ENCODE measurements around the gene RFK. TPM values are rescaled to one million over a fixed set of nuclear protein-coding genes. Genes with fewer than 3 reads are reported as not detected.
"Not testable (repeated sequence)": the region's sequence is repeated elsewhere in the genome, so short reads cannot be mapped to it uniquely, and the experiment has no call there.

The RFK gene
- total RNA-seq, 1 donor from 2014 or later: 16.6 TPM

DNA sequence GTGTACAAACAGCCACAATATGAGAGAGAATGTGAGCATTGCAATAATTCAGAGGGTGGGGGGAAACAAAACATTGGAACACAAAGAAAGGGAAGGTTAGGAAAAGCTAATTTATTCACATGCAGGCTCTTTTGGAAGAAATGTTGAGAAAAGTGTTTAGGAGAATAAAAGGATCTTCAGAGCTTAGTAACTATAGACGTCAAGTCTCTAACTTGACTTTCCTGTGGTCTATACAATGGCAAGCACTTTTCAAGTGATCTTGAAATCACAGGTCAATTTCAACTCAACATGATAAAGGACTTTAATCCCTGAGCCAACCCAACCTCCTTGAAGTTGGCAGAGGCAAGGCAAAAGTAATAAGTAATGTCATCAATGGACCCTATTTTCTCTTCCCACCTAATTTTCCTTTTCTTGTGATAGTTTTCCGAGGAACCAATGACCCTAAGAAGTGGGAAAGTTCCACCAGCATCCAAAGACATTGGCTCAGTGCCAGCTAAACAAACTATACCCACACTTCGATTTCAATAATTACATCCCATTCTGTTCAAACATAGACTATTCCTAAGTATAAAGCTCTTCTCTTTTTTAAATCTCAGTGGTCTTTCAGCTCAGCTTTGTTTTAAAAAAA lies 23.7 kb downstream of the RFK start:
- Mint-ChIP-seq H3K27me3 (ENCODE audit: unreplicated experiment) (no peaks in the 10 kb centered on the region), H3K27ac (ENCODE audit: unreplicated experiment) (no peak overlapping the region), H3K4me1 (ENCODE audit: unreplicated experiment) (peaks cover 40% of the 10 kb centered on the region), H3K4me3 (ENCODE audit: unreplicated experiment) (no peak overlapping the region), H3K36me3 (ENCODE audit: unreplicated experiment) (no peaks in the 10 kb centered on the region), H3K9me3 (ENCODE audit: unreplicated experiment) (no peaks in the 10 kb centered on the region)
- no peak for DNase-seq (ENCODE audit: extremely low spot score, unreplicated experiment)
- TF ChIP-seq, protein P1, sequence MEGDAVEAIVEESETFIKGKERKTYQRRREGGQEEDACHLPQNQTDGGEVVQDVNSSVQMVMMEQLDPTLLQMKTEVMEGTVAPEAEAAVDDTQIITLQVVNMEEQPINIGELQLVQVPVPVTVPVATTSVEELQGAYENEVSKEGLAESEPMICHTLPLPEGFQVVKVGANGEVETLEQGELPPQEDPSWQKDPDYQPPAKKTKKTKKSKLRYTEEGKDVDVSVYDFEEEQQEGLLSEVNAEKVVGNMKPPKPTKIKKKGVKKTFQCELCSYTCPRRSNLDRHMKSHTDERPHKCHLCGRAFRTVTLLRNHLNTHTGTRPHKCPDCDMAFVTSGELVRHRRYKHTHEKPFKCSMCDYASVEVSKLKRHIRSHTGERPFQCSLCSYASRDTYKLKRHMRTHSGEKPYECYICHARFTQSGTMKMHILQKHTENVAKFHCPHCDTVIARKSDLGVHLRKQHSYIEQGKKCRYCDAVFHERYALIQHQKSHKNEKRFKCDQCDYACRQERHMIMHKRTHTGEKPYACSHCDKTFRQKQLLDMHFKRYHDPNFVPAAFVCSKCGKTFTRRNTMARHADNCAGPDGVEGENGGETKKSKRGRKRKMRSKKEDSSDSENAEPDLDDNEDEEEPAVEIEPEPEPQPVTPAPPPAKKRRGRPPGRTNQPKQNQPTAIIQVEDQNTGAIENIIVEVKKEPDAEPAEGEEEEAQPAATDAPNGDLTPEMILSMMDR (IDR thresholded peaks at IDR 0.05): no peak

DNA sequence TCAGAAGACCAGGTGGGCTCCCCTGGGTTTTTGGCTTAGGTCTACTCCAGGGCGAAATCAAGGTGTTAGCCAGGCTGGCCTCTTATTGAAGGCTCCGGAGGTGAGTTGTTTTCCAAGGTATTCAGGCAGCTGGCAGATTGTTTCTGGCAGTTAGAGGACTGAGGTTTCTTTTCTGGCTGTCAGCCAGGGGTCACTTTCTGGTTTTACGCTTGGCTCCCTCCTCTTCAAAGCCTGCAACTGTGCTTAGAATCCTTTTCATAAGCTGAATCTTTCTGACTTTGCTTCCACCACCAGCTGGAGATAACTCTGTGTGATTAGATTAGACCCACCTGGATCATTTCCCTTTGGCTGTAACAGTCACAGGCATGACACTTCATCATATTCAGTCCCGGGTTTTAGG lies 24.6 kb downstream of the RFK start:
- no peak overlapping the region for H3K4me3 Mint-ChIP-seq (ENCODE audit: unreplicated experiment)
- H3K9me3 Mint-ChIP-seq (ENCODE audit: unreplicated experiment): no peaks in the 10 kb centered on the region
- no peaks in the 10 kb centered on the region for H3K27me3 Mint-ChIP-seq (ENCODE audit: unreplicated experiment)
- no peak for DNase-seq (ENCODE audit: extremely low spot score, unreplicated experiment)
- TF ChIP-seq, protein P1 (IDR thresholded peaks at IDR 0.05): no peak
- H3K27ac Mint-ChIP-seq (ENCODE audit: unreplicated experiment): no peak overlapping the region
- H3K36me3 Mint-ChIP-seq (ENCODE audit: unreplicated experiment): no peaks in the 10 kb centered on the region
- H3K4me1 Mint-ChIP-seq (ENCODE audit: unreplicated experiment): peaks cover 31% of the 10 kb centered on the region

DNA sequence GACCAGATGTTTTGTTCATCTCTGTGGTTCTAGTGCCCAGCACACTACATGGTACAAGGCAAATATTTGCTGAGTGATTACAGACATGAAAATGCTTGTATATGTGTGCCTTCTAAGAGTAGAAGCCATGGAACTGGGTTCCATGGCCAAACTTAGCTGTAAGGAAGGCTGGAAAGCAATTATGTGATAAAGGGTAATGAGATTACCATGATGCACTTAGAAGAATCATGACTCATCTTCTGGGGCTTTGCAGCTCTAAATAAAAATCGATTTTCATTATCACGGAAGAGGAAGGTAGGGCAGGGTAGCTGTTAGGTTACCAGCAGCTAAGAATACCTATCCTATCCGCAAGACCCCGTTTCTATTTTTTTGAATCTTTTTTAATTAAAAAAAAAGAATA lies 28.0 kb downstream of the RFK start:
- H3K36me3 Mint-ChIP-seq (ENCODE audit: unreplicated experiment): no peaks in the 10 kb centered on the region
- no peaks in the 10 kb centered on the region for H3K9me3 Mint-ChIP-seq (ENCODE audit: unreplicated experiment)
- peaks cover 6% of the 10 kb centered on the region for H3K4me1 Mint-ChIP-seq (ENCODE audit: unreplicated experiment)
- H3K4me3 Mint-ChIP-seq (ENCODE audit: unreplicated experiment): no peak overlapping the region
- H3K27me3 Mint-ChIP-seq (ENCODE audit: unreplicated experiment): peaks cover 2% of the 10 kb centered on the region
- no peak for DNase-seq (ENCODE audit: extremely low spot score, unreplicated experiment)
- H3K27ac Mint-ChIP-seq (ENCODE audit: unreplicated experiment): no peak overlapping the region
- TF ChIP-seq, protein P1 (IDR thresholded peaks at IDR 0.05): no peak

DNA sequence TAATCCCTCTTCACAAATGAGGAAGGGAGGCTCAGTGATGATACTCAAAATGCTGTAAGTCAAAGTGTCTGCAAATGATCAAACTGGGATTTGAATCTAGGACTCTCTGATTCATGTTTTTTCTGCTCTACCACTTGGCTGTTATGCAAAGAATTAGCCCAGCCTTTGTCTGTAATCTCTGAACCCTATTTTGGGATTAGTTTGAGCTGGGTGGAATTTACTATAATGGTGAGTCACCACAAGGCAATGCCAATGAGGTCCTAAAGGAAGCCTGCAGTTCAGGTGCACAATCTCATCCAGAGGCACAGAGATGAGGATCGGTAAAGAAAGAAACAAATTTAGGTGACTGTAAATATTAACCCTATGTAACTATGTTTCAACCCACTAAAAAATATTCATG lies 29.2 kb downstream of the RFK start:
- no peaks in the 10 kb centered on the region for H3K36me3 Mint-ChIP-seq (ENCODE audit: unreplicated experiment)
- H3K4me1 Mint-ChIP-seq (ENCODE audit: unreplicated experiment): peaks cover 6% of the 10 kb centered on the region
- no peaks in the 10 kb centered on the region for H3K9me3 Mint-ChIP-seq (ENCODE audit: unreplicated experiment)
- TF ChIP-seq, protein P1 (IDR thresholded peaks at IDR 0.05): no peak
- no peak overlapping the region for H3K4me3 Mint-ChIP-seq (ENCODE audit: unreplicated experiment)
- H3K27me3 Mint-ChIP-seq (ENCODE audit: unreplicated experiment): peaks cover 2% of the 10 kb centered on the region
- DNase-seq (ENCODE audit: extremely low spot score, unreplicated experiment): no peak
- H3K27ac Mint-ChIP-seq (ENCODE audit: unreplicated experiment): no peak overlapping the region

DNA sequence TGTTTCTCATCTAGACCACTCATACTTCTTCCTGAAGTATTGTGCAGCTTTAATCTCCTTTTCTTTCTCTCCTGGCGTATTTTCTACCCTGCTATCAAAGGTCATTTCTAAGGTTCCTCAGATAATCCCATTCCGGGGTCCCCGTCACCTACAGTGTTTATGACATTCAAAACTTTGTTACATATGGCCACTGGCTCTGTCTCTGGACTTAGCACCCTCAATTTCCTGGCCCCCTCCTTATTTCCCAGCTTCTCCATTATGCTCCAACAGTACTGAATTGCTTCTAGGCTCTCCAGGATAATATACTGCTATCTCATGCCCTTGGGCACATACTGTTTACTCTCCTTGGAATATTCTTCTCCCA lies 31.2 kb downstream of the RFK start:
- Mint-ChIP-seq H3K27me3 (ENCODE audit: unreplicated experiment) (peaks cover 4% of the 10 kb centered on the region), H3K36me3 (ENCODE audit: unreplicated experiment) (no peaks in the 10 kb centered on the region), H3K4me3 (ENCODE audit: unreplicated experiment) (no peak overlapping the region), H3K27ac (ENCODE audit: unreplicated experiment) (no peak overlapping the region), H3K4me1 (ENCODE audit: unreplicated experiment) (no peaks in the 10 kb centered on the region), H3K9me3 (ENCODE audit: unreplicated experiment) (no peaks in the 10 kb centered on the region)
- TF ChIP-seq, protein P1 (IDR thresholded peaks at IDR 0.05): no peak
- no peak for DNase-seq (ENCODE audit: extremely low spot score, unreplicated experiment)

DNA sequence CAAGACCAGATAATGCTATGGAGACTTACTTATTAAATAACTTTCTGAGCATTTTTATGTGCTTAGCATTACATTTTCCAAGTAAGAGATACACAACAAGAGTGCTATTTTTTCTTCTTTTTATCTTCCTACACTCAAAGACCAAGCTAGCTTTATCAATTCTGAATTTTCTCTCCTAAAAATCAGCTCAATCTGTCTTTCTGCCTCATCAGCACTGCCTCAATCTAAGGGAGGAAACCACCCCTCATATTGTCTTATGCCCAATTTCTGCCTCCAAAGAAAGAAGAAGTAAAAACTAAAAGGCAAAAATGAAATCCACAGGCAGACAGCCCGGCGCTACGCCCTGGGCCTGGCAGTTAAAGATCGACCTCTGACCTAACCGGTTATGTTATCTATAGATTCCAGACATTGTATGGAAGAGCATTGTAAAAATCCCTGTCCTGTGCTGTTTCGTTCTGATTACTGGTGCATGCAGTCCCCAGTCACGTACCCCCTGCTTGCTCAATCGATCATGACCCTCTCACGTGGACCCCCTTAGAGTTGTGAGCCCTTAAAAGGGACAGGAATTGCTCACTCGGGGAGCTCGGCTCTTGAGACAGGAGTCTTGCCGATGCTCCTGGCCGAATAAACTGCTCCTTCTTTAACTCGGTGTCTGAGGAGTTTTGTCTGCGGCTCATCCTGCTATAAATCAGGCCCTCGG lies 31.7 kb downstream of the RFK start:
- H3K9me3 Mint-ChIP-seq (ENCODE audit: unreplicated experiment); H3K36me3 Mint-ChIP-seq (ENCODE audit: unreplicated experiment); H3K27ac Mint-ChIP-seq (ENCODE audit: unreplicated experiment); DNase-seq (ENCODE audit: extremely low spot score, unreplicated experiment); H3K4me3 Mint-ChIP-seq (ENCODE audit: unreplicated experiment); H3K27me3 Mint-ChIP-seq (ENCODE audit: unreplicated experiment); H3K4me1 Mint-ChIP-seq (ENCODE audit: unreplicated experiment): not testable (repeated sequence)

Measured in osteocyte (in vitro differentiated cells).